ES-I3 (cell line): Measurements from ENCODE around the gene SH3RF3.

Experiments used
- H3K36me3 ChIP-seq: 2 replicates; pipeline ENCODE4 v1.6.1; 2013; ENCODE audit warnings: mild to moderate bottlenecking, low read length, control low read depth, moderate library complexity; ENCODE audit not compliant: insufficient read depth
- H3K4me1 ChIP-seq: 2 replicates; pipeline ENCODE4 v1.6.1; 2013; ENCODE audit warnings: mild to moderate bottlenecking, control low read depth, low read length; ENCODE audit not compliant: insufficient read depth
- H3K9ac ChIP-seq: 2 replicates; pipeline ENCODE4 v1.6.1; 2013; ENCODE audit warnings: low read depth, mild to moderate bottlenecking, low read length, moderate library complexity
- H3K9me3 ChIP-seq: 2 replicates; pipeline ENCODE4 v1.6.1; 2013; ENCODE audit warnings: mild to moderate bottlenecking, low read length, moderate library complexity; ENCODE audit not compliant: control insufficient read depth, insufficient read depth

SH3RF3 gene

DNA sequence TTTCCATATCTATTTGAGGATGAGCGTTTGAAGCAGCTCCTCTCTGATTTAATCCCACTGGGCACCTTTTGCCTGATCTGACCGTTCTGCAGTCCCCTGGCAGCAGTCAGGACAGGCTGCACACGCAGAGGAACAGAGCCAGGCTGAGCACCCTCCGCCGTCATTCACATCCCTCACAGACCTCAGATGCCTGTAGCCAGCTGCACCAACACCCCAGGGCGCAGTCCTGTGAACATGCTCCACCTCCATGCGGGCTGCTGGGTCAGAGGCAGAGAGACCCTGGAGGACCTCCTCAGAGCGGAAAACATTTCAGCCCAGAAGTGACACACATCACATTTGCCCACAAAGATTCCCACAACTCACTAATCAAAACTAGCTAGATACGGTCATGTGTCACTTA lies 338.7 kb downstream of the SH3RF3 start:
- H3K36me3 ChIP-seq, result no peaks in the 10 kb centered on the region
- no peak overlapping the region for H3K9ac ChIP-seq
- no peaks in the 10 kb centered on the region for H3K9me3 ChIP-seq
- H3K4me1 ChIP-seq, result no peaks in the 10 kb centered on the region

DNA sequence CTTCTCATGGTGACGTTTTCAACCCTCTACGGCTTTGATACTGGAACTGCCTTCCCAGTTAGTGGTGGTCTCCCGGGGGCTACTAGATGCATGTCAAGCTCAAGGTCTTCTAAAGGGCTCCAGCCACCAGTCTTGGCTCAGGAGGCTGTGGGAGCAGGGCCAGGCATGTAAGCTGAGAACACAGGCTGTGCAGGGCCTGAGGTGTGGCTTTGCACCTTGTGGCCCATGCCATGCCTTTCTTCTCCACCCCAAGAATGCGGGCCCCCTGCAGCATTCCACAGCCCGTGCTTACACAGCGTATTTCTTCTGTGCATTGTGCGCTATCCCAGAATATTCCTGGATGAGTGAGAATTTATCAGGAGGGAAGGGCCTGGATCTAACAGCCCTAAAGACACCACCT lies 339.9 kb downstream of the SH3RF3 start:
- Histone ChIP-seq H3K4me1 (no peaks in the 10 kb centered on the region), H3K9me3 (no peaks in the 10 kb centered on the region), H3K36me3 (no peaks in the 10 kb centered on the region), H3K9ac (no peak overlapping the region)

DNA sequence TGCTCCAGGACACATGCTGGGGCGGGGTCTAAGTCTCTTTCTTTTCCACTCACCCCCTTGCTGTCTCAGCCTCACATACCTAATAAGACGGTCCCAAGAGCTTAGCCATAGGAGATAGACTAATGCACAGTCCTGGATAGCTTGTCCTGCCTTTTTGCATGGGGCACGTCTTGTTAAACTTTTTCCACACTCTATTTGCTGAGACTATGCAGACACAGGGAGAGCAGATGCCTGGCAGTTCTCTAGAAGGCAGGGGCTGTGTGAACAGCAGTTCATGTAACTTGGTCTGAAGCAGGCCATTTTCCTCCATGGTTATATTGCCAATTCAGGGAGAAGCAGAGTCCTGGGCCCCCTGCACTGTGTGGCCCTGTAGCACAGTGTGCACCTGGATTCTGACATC lies 342.7 kb downstream of the SH3RF3 start:
- Histone ChIP-seq H3K9ac (no peak overlapping the region), H3K36me3 (no peaks in the 10 kb centered on the region), H3K9me3 (no peaks in the 10 kb centered on the region), H3K4me1 (no peaks in the 10 kb centered on the region)

DNA sequence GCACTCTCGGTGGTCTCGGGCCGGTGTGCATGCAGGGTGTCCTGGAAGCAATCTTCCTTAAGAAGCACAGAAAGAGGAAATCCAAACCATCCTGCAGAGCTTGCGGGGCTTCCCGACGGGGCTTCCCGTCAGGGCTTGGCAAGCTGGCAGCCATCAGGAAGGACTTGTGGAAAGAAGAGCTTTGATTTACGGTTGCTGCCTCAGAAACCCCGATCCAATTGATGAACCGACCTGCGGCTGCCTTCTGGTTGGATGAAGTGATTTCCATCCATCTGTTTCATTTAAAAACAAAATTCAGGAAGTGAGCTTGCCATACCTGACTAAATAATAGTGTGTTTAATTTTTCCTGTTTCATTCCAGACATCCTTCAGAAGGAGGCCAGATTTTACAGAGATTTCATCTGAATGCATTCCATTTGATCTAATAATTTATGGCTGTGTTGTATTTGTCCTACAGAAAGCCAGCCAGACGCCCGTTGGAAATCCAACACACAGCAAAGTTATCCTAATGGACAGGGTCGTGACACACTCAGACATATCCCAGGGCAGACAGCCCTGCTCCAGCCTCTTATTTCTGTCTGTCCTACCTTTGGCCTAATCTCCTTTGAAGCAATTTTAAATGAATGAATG lies 343.4 kb downstream of the SH3RF3 start:
- Histone ChIP-seq H3K36me3 (no peaks in the 10 kb centered on the region), H3K4me1 (no peaks in the 10 kb centered on the region), H3K9me3 (no peaks in the 10 kb centered on the region), H3K9ac (no peak overlapping the region)

DNA sequence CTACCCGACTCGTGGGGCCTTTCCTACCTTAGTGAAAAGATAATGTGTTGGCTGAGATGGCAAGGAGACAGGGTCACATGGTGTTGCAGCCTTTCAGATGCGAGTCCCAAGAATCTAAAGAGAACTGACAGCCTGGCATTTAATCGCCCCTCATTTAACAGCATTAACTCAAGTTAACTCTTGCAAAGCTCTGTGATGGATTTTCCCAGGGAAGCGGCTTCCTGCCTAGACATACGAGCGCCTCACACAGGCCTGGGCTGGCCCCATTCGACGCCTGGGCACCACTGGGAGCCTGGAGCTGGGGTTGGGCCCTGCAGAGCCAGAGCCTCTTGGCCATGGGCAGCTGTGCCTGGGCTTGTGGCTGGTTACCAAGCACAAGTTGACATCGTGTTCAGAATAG lies 344.0 kb downstream of the SH3RF3 start:
- Histone ChIP-seq H3K9me3 (no peaks in the 10 kb centered on the region), H3K9ac (no peak overlapping the region), H3K36me3 (no peaks in the 10 kb centered on the region), H3K4me1 (no peaks in the 10 kb centered on the region)

DNA sequence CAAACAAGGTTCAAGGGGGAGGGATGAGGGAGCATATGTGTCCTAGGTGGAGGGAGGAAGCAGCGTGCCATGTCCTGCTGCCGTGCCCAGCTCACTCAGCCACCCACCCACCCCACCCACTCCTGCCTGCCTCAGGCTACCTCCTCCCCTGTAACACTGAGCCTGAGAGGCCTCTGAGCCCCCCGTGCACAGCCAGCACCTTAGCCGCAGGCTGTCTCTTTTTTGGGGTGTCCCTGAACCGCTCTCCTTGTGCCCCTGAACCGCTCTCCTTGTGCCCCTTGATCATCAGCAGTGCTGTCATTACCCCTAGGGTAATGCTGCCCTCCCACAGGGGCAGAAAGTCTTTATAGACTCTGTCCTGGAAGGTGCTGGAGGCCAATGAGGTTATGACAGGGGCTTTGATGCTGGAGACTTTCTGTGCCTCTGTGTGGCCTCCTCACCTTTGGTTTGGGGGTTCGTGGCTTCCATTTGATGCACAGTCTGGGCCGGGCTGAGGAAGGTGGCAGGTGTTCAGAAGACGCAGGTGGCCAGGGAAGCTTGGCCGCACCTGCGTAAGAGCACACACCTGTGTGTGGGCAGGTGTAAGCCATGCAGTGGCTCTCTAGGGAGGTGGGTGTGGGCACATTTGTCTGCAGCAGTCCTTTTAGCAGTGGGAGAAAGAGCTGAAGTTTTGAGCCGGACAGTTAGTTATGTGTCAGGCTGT lies 344.8 kb downstream of the SH3RF3 start:
- no peaks in the 10 kb centered on the region for H3K36me3 ChIP-seq
- H3K9ac ChIP-seq, result no peak overlapping the region
- H3K9me3 ChIP-seq, result no peaks in the 10 kb centered on the region
- no peaks in the 10 kb centered on the region for H3K4me1 ChIP-seq

DNA sequence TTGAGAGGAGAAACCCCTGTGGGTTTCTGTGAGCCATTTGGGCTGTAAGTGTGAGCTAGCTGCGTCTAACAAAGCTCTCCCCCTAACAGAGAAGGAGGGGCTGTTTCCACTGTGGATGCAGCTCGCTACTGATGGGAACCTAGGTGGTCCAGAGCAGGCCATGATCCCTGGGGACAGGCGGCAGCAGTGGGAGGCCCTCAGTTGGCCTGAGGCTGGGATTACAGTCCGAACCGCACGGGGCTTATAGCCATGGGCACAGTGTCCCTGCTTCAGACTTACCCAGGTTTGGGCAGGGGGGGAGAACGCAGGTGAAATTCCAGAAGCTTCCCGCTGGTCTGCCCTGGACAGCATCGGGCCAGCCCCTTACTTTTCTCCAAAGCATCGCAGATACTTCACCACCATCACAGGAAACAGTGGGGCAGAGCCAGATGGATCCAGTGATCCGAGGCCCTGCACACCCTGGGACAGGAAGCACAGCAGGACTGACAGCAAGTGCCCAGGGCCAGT lies 345.4 kb downstream of the SH3RF3 start:
- Histone ChIP-seq H3K4me1 (no peaks in the 10 kb centered on the region), H3K9ac (no peak overlapping the region), H3K9me3 (no peaks in the 10 kb centered on the region), H3K36me3 (no peaks in the 10 kb centered on the region)

DNA sequence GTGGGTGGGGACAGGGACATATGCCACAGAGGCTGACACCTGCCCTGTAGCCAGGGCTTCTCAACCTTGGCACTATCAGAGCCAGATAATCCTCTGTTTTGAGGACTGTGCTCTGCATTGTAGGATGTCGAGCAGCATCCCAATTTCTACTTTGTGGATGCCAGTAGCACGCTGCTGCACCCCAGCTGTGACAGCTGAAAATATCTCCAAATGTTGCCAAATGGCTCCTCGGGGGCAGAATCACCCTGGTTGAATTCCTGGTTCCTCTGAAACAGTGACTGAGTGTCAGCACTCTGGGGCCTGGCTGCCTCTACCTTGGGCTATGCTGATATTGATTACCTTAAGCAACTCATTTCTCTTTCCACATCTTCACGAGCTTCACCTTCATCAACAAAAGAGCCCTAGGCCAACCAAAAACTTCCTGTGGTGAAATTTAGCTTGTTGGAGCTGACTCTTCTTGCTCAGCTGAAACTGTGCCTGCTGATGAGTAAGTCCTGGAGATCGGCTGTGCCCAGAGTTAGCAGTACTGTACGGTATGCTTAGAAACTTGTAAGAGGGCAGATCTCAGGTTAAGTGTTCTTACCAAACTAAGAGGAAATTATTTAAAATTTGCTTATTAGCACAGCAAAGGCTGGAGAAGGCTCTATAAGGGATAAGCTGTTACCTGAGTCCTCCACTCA lies 346.7 kb downstream of the SH3RF3 start:
- H3K9me3 ChIP-seq, result no peaks in the 10 kb centered on the region
- no peak overlapping the region for H3K9ac ChIP-seq
- no peaks in the 10 kb centered on the region for H3K36me3 ChIP-seq
- no peaks in the 10 kb centered on the region for H3K4me1 ChIP-seq

DNA sequence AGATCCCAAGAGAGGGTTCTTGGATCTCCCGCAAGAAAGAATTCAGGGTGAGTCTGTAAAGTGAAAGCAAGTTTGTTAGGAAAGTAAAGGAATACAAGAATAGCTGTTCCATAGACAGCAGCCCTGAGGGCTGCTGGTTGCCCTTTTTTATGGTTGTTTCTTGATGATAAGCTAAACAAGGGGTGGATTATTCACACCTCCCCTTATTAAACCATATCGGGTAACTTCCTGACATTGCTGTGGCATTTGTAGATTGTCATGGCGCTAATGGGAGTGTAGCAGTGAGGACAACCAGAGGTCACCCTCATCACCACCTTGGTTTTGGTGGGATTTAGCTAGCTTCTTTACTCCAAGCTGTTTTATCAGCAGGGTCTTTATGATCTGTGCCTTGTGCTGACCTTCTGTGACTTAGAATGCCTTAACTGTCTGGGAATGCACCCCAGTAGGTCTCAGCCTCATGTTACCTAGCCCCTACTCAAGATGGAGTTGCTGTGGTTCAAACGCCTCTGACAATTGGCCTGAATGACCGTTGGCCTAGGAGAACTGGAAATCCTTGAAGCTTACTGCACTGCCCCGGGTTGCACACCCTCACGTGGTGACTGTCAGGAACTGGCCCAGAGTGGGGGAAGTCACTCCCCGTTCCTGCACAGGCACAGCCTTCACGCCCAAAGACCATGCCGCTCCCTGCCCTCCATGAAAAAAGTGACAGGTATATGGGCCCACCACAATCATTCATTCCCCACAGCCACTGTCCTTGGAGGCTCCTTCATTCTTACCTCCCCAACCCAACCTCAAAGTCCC lies 347.8 kb downstream of the SH3RF3 start:
- no peaks in the 10 kb centered on the region for H3K9me3 ChIP-seq
- no peaks in the 10 kb centered on the region for H3K4me1 ChIP-seq
- no peaks in the 10 kb centered on the region for H3K36me3 ChIP-seq
- H3K9ac ChIP-seq, result no peak overlapping the region

DNA sequence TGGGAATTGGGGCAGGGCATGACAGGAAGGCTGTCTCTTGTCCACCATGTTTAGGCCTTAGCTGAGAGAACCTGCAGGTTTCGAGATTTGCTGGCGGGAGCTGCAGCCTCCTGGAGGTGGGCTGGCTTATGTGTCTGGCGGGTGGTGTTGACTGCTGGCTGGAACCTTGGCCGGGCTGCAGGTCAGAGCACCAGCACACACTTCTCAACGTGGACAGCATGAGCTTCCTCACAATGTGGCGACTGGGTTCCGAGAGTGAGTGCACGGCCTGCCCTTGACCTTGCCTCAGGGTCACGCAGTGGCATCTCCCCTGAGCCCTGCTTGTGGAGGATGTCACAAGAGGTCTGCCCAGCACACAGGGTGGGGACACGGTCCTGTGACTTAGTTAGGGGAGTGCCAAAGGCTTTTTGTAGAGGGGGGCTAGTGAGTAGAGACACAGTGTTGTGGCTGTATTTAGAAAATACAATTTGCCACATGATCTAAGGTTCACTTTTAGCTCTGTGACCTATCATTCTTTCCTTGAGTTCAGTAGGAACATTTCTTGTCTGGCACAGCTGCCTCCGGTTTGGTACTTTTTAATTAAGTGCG lies 350.0 kb downstream of the SH3RF3 start:
- H3K4me1 ChIP-seq, result no peaks in the 10 kb centered on the region
- no peaks in the 10 kb centered on the region for H3K36me3 ChIP-seq
- H3K9me3 ChIP-seq, result no peaks in the 10 kb centered on the region
- no peak overlapping the region for H3K9ac ChIP-seq

DNA sequence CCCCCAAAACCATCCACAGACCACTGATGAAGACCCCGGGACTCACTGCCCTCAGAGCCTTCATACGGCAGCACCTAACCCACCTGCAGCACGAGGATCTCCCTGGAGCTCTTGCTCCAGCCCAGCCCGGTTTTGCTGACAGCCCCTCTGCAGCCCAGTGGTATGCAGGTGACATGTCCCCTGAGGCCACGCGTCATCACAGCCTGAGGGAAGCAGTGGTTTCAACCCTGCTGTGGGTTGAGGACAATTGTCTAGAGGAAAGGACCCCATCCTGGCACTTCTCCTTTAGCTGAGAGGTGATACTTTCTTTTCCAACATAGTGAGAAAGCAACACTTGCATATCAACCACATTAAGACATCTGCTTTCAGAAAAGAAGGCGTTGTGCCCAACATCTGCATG lies 350.8 kb downstream of the SH3RF3 start:
- H3K36me3 ChIP-seq, result no peaks in the 10 kb centered on the region
- no peaks in the 10 kb centered on the region for H3K9me3 ChIP-seq
- no peak overlapping the region for H3K9ac ChIP-seq
- H3K4me1 ChIP-seq, result no peaks in the 10 kb centered on the region

DNA sequence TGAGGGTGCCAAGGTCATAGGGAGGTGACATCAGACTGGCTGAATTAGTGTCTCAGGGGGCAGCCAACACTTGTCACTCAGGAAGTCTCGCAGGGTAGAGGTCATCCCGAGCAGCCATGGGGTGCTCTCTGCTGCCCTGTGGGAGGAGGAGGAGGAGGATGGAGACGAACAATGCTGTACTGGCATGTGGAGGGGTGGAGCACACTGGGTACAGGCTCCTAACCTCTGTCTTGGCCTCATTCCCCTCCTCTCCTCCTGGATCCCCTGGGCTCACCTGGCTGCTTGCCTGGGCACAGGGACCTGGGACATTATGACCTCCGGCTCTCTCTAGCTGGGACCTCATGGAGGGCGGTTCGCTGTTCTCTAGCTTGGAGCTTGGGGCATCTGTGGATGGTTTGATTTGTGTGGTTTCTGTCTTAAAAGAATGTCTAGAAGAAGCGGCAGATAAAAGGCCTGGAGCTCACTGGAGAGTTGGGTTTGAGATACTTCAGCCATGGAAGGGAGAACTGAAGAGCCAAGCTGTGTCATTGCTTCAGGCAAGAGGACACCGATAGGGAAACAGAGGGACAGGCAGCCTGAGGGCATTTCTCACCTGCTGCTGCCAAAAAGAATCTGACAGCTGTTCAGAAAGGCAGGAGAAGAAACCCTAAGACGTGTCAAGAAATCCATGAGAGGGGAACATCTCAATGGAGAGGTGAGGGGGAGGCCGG lies 351.6 kb downstream of the SH3RF3 start:
- Histone ChIP-seq H3K4me1 (no peaks in the 10 kb centered on the region), H3K36me3 (no peaks in the 10 kb centered on the region), H3K9ac (no peak overlapping the region), H3K9me3 (no peaks in the 10 kb centered on the region)

DNA sequence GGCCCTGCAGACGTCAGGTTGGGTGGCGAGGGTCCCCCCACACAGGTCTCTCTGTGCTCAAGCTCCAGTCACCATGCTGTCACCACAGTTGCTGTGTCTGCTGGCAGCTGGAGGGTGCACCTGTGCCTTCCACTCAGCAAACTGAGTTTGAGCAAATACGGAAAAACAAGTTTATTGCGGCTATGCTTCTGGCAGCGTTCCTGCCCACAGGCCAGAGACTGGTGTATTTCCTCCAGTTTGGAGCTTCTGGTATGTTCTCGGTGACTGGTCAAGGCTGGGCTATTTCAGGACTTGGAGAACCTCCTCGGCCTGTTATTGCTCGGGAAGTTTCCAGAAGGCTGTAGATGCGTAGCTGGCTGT lies 352.2 kb downstream of the SH3RF3 start:
- Histone ChIP-seq H3K4me1 (no peaks in the 10 kb centered on the region), H3K36me3 (no peaks in the 10 kb centered on the region), H3K9ac (no peak overlapping the region), H3K9me3 (no peaks in the 10 kb centered on the region)

DNA sequence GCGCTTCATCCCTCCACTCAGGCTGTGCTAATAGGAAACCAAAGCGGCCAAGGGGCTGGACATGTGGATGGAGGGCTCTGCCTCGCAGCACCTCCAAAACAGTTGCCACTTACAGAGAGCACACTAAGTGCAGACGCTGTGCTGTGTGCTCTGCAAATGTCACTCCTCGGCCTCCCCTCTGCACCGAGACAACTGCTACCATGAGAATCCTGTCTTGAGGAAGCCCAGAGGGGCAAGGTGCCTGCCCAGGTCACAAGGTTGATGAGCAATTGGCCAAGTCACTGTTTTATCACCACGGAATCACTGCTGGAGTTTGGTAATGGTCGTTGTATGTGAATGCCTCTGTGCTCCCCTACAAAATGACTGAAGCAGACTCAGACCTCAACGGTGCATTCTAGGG lies 352.6 kb downstream of the SH3RF3 start:
- Histone ChIP-seq H3K9ac (no peak overlapping the region), H3K4me1 (no peaks in the 10 kb centered on the region), H3K36me3 (no peaks in the 10 kb centered on the region), H3K9me3 (no peaks in the 10 kb centered on the region)
